NOMO-1 treated with DMSO at 0.1 percent for 48 hours (cell line): ENCODE results near the gene ACSF3.

ENCODE experiments used
- DNase-seq: peaks from one replicate; lab custom pipeline; 2025; ENCODE audit not compliant: unreplicated experiment; lab: John Stamatoyannopoulos, UW

Gene ACSF3

DNA sequence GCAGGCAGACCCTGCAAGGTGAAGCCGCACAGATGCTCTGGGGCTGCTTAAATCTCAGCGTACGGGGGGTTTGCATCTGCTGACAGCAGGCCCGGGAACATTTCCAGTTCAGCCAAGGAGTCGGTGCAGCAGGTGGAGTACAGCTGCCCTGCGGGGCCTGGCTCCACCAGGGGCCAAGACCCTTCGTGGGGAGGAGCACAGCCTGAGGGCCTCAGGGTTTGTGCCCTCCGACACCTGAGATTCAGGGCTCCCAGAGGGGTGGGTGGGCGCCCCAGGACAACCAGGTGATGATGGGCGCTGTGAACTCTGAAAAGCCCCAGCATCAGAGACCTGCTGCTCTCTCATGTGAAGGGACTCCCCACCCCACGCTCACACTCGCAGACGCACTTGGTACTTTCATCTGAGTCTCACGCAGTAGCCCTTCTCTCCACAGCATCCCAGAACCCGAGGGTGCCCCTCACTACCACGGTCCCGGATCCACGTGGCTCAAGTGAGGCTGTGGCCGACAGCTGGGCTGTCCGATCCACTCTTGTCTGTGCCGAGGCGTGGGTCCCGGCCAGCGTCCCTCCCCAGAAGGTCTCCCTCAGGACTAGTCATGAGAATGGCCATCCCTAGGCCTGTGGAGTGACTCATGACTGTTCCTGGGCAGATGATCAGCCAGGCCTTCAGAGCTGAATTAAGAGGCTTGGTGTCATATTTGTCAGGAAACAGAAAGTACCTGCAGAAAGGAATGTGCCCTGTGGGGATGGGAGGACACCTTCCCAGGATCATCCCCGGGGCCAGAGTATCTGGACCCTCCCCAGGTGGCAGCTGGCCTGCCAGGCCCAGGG is 29.6 kb downstream of the ACSF3 start:
- DNase-seq, result no peak

DNA sequence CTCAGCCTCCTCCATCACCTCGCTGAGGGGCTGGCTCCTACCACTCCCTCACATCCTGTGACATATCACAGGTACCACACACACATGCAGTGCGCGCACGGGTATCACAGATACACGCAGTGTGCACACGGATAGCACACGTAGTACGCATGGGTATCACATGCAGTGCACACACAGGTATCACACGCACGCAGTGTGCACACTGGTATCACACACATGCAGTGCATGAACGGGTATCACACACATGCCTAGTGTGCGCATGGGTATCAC is 30.1 kb downstream of the ACSF3 start:
- DNase-seq, result no peak

DNA sequence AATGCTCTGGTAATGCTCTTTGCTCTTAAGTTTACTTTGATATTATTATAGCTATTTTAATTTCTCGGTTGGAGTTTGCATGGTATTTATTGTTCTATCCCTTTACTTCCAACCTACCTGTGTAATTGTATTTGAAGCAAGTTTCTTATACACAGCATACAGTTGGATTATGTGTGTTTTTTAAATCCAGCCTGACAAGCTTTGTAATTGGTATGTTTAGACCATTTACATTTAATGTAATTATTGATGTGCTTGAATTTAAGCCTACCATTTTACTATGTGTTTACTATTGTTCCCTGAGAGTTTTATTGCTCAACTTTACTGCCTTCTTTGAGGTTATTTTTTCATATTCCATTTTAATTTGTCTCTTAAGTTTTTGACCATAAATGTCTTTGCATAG is 35.7 kb downstream of the ACSF3 start:
- DNase-seq, result no peak

DNA sequence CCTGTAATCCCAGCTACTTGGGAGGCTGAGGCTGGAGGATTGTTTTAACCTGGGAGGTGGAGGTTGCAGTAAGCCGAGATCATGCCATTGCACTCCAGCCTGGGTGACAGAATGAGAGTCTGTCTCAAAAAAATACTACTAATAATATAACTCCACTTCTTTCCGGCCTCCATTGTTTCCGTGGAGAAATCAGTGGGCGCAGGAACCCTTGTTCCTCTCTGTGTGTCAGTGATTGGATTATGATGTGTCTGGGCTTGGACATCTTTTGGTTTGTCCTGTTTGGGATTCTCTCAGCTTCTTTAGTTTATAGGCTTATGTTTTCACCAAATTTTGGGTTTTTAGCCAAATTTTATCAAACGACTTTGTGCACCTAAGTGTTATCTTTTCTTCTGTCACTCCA is 36.8 kb downstream of the ACSF3 start:
- DNase-seq, result no peak

DNA sequence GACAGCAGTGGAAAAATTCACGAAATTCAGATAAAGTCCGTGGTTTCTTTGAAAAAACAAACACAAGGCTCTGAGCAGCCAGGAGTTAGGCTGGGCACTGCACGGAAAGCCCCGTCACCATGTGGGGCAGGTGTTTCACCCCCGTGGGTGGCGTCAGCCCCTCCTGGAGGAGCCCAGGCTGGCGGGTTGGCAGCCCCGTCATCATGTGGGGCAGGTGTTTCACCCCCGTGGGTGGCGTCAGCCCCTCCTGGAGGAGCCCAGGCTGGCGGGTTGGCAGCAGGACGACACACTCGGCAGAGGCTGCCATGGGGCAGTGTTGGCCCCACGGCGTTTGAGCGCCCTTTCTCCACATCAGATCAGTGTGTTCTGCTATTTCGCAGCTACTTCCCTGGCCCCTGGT is 38.1 kb downstream of the ACSF3 start:
- DNase-seq, result no peak

DNA sequence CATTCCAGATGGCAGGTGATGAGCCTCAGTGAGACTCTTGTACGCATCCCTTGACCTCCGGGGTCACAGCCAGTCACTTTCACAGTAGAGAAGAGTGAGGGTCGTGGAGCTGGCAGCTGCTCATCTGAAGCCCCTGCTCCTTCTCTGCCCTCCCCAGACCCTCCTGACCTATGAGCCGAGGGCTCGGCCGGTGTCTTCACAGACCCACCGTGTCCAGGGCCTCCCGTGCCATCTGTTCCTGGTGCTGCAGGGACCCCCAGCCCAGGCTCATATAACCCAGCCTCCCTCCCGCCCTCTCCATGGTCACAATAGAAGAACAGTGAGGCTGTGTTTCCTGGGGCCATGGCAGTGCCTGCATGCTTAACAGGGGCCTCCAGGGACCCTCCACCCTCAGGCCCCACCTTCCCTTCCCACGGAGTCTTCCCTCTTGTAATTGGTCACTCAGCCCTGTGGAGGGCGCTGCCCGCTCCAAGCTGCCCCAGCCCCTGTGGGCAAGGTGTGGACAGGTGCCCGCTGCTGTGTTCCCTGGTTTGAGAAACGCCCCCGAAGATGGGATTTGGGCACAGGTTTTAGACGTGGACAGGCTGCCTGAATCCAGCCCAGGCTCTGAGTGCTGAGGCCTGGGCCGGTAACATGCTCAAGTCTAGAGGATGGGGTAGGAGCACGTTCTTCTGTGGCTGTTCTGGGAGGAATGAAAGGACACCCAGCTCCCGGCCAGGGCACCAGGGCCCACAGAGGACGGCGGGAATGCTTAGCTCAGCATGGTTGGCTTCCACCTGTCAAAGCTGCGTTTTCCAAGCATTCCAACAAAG is 38.7 kb downstream of the ACSF3 start:
- no peak for DNase-seq

DNA sequence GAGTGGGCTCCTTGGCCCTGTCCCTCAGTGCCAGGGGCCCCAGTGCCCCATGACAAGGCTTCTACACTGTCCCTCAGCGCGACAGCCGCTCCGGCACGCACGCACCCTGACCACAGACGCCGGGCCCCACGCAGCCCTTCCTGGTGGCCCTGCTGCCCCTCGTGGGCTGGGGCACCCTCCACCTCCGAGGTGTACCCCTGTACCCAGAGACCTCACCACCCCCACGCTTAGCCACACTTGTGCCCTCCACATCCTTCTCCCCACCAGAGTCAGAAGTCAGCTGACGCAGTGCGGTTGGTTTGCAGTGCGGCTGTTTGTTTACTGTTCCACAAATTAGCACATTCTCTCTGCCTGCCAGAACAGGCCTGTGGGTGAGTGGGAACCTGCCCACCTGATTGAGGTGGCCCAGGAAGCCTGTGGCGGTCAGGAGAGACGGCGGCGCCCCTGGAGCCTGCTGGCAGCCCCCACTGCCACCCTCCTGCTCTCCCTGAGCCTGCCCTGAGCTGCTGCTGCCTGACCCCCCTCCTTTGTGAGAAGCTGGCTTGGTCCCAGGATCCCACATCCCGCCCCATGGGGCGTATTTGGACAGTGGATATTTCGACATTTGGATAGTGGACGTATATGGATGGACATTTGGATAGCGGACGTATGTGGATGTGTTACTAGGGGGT is 39.9 kb downstream of the ACSF3 start:
- no peak for DNase-seq

DNA sequence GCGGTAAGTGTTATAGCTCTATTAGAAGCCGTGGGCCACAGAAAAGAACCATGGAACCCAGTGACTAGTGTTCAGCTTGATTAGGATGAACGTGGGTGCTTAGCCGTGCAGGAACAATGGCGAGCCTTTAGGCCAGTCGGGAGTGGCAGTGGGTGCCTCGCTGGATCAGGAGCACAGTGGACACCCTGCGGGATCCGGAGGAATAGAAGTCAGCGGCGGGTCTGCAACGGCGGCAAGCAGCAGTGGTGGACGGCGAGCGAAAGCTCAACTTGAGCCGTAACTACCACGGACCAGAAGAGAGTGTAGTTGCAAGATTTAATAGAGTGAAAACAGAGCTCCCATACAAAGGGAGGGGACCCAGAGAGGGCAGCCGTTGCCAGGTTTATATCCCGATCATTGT is 40.6 kb downstream of the ACSF3 start:
- DNase-seq, result no peak

DNA sequence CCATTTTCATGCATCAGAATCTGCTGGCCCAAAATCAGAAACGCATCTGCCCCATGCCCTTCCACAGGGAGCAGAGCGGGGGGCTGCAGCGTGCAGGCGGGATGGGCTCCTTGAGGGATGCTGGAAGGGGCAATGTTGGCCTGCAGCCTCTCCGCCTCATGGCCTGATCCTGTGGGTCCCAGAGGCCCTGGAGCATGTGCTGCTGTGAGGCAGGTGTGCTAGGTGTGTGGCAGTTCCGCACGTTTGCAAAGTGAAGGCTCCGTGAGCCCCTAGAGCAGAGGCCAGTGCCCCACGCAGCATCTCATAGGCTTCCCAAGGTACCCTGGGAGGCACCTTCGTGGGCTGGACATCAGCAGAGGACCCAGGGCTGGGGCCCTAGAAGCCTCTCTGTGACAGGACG is 41.5 kb downstream of the ACSF3 start:
- DNase-seq, result no peak

DNA sequence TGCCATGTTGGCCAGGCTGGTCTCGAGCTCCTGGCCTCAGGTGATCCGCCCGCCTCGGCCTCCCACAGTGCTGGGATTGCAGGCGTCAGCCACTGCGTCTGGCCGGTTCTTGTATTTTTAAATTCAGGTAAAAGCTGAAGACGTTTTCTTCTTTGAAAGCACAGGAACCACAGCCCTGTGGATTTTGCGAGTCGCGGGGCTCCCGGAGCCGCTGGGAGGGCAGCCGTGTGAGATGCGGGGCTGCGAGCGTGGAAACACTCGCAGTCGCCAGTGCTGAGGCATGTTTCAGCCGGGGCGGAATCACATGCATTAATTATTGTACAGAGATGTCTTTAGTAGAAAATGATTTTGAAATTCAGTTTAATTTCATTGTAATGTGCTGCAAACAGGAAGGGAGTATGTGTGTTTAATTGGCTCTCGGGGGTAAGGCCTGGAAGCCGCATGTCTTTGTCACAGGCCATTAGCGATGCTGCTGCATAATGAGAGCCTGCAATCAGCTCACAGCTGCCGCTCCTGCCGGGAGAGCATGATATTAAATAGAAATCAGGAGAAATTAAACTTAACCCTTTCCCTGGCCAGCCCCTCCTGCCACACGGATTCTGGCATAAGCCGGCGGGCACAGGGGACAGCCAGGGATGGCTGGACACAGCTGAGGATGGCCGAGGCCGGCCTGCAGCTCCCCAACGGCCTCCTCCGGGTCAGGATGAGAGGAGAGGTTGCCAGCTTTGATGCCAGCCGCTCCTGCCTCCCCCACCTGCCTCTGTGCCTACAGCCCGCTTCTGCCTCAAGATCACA is 42.5 kb downstream of the ACSF3 start:
- no peak for DNase-seq

DNA sequence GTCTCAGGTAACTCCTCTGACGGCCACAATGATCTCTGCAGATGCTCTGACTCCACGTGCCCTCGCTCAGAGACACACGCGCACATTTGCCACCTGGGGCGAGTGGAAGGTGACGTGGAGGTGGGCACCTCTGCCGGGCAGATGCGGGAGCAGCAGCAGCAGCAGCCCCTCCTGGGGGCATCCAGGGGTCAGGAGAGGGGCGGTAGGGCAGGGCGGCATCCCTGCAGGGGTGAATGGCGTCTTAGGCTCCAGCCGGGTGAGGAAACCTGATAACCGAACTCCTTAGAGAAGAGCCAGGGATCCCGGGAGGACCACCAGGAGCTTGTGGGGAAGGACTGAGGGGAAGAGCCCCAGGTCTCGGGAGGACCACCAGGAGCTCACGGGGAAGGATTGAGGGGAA is 43.3 kb downstream of the ACSF3 start:
- no peak for DNase-seq

DNA sequence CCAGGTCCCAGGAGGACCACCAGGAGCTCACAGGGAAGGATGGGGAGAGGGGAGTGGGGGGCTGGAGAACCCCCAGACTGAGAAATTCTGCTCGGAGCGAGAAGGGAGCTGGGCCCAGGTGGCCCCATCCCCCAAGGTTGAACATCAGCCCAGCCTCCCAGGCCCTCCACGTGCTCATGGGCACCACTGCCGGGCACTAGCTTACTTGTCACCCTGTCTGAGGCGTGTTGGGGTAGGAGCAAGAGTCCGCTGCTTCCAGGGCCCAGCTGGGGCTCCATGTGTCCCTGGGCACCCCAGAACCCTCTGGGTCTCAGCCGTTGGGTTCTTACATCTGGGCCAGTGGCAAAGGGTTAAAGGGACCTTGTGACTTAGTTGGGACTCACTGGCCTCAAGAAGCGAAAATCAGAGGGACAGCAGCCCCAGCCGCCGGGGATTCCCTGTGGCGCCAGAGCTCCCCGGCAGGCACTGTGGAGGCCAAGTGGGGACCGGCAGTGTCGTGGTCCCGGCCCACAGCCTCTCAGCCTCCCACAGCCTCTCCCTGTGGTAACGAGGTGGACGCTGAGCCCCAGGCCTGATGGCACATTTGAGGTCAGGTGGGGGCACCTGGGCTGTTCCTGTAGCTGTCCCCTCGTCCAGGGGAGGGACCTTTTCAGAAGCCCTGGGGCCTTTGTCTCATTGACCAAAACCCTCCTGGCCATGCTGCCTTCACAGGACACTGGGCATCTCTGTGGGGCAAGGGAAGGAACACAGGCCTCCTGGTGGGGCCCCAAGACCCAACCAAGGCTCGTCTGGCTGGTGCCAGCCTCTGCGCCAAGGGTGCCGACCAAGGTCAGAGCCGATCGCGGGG is 44.2 kb downstream of the ACSF3 start:
- no peak for DNase-seq

DNA sequence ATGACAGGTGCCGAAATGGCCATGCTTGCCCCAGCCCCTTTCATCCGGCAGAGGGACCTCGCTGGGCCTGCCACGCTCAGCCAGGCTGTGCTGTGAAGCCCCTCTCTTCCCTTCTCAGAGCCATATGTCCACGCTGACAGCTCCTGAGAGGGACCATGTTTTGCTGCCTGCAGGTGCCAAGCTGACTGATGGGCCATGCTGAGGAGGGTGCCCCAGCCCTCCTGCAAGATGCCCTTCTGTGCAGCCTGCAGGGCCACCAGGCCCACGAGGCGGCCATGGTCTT is 44.8 kb downstream of the ACSF3 start:
- DNase-seq, result no peak

DNA sequence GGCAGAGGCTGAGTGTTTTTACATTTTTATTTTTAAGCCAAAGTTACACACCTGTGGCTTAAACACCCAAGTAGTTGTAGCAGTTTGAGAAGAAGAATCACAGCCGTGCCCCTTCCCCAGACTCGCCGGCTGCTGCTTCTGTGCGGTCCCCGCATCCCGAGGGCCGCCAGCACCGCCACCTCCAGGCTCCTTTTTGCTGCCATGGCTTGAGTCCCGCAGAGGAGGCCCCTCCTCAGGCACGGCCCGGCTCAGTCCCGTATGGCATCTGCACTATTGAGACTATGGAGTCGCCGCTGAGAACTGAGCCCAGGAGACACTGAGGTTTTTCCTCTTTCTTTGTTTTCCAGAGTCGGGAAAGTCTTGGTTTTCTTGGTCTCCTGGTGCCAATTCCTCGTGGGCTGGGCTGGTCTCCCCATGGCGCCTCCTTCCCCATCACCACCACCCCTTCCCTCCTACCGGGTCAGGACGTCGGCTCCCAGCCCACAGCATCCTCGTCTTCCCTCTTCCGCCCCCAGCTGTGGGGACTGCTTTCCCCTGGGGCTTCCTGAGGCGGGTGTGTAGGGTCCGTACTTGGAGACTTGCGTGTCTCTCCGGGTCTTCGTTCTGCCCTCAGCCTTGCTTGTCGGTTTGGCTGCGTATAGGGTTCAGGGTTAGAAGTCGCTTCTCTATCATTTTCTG is 45.3 kb downstream of the ACSF3 start:
- DNase-seq, result no peak

DNA sequence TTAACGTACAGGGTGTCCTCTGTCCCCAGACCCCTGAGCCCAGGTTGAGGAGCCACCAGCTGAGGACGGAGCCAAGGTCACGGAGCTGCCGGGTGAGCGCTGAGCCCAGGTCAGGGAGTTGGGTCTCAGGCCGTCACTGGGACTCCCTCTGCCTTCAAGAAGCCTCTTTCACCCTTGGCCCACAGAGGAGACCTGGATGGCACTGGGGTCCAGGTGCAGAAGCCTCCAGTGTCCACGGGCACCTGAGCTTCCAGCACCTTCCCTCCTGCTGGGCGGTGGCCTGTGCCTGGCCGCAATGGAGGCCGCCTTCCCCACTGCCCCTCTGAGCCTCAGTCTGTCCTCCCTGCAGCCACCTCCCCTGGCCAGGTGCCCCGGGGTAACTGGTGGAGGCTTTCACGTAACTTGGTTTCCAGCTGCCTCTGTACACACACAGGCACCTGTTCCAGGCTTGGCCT is 46.3 kb downstream of the ACSF3 start:
- no peak for DNase-seq

DNA sequence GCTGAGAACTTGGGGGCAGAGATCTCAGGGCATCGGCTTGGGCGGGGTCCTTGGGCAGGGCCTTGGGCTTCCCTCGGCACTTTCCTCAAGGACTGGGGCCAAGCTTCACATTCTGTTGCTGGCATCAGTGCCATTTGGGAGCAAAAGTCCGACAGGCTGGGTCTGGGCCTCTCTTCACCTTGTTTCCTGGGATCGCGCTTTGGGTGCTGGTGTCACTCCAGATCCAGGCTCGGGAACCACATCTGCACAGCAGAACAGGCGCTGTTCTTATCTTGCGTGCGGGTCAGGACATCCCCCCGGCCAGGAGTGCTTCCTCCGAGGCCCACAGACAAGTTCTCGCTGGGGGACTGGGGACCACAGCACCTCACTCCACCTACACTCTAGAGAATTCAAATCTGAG is 46.7 kb downstream of the ACSF3 start:
- no peak for DNase-seq

DNA sequence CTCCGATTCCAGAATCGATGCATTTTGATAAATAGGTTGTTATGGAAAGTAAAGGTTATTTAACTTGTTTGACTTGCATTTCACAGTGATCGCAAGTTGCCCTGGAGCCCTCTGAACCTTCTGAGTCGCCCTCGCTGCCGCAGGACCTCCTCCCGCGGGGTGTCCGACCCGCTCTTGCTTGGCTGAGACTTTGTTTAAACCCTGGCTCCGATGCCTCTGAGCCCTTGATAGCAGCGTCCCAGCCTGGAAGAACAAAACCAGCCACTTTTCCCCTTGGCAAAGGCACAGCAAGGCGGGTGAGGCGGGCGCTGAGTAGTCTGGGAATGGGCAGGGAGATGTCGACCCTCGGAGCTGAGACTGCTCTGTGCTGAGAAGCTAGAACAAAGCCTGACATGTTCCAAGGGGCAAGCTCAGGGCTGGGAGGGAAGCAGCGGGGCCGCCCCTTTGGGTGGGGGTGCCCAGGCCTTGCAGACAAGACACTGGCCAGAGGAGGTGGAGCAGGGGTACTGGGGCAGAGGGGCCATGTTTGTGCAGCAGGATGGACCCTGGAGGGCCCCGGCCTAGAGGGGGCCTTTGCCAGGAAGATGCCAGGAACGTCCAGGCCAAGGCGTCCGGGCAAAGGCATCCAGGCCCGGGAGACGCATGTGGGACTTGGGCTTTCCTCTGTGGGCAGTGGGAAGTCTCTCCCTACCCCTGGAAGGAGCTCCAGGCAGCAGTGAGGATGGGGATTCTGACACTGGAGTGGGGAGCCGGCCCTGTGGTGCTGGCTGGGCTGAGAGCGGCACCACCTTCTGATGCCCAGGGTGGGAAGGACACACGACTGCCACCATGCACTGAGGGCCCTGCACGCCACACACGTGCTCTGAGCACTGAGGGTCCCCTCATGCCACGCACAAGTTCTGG is 47.6 kb downstream of the ACSF3 start:
- DNase-seq, result no peak

DNA sequence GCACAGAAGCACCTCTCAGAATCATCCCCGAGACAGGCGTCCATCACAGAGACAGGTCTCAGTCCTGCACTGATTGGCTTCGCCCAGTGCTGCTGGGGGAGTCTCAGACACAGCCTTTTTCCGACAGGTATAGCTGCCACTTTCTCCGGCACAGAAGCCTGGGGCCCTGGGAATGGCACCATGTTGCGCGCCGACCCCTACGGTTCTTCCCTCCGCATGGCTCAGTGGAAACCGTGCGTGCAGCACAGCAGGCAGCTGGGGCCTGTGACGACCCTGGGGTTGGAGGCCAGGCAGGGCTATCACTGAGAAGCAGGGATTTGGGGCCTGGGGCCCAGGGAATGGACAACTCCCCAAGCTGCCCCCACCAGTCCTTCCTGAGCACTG is 48.2 kb downstream of the ACSF3 start:
- no peak for DNase-seq
